HK-2 (cell line): Measurements from ENCODE around the gene FOXL1.

ENCODE experiments used
- DNase-seq: peaks from one replicate; pipeline ENCODE4 v3.0.0-alpha.2; 2018; ENCODE audit not compliant: unreplicated experiment

Gene FOXL1

DNA sequence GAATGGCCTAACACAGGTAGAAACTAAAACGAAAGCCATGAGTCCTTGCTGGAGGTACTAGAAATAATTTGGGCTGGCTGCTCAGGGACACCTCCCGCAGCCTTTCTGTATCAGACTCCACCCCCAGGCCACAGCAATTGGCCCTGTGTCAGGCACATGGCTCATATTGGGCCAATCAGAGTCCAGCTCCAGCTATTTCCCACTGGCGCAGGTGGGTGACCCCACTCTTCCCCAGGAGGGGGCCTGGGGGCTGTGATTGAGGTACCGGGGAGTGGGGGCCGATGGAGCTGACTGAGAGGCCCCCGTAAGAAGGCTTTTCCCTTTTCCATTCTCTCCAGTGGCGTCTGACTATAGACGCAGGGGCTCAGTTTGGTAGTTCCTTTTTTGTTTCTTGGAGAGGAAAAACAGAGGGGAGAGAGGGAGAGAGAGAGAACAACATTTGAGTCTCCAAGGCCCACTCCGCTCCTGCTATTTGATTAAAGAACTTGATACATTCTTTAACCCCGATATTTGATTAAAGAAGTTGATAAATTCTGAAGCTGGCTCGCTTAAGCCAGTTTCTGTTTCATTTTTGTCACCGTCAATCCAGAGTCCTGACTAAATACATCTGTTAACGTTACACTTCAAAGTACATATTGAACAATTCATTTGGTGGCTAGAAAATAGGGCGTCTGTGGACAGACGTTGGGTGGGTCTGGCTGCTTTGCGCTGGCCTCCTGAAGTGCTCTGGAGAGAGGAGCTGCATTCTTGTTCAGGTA is 26.3 kb downstream of the FOXL1 start:
- DNase-seq = no peak

- DNase-seq = no peak
Measured at GRCh38 chr16:86605950-86606349, 27.6 kb downstream of the FOXL1 start.

GRCh38 chr16:86608301-86608747 is 30.0 kb downstream of the FOXL1 start:
- DNase-seq = no peak

DNA sequence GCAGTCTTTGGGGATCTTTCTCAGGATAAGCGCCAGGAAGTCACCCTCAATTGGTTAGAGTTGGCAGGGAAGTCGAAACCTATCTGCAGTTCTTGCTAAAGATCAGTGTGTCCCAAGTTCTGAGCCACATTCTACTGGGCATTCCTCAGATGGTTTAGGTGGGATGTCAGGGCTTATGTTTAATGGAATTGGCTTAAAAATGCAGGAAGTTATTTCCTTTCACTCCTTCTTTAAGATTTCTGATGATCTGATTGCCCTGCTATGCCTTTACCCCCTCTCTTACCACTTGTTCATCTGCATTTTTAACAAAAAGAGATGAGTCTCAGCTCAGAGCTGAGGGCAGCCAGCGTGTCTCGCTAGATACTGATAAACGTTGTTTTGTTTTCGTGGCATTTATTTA is 30.8 kb downstream of the FOXL1 start:
- peak; percentile 34 for DNase-seq

- DNase-seq = no peak
Measured at GRCh38 chr16:86609661-86610060, 31.3 kb downstream of the FOXL1 start.

DNA sequence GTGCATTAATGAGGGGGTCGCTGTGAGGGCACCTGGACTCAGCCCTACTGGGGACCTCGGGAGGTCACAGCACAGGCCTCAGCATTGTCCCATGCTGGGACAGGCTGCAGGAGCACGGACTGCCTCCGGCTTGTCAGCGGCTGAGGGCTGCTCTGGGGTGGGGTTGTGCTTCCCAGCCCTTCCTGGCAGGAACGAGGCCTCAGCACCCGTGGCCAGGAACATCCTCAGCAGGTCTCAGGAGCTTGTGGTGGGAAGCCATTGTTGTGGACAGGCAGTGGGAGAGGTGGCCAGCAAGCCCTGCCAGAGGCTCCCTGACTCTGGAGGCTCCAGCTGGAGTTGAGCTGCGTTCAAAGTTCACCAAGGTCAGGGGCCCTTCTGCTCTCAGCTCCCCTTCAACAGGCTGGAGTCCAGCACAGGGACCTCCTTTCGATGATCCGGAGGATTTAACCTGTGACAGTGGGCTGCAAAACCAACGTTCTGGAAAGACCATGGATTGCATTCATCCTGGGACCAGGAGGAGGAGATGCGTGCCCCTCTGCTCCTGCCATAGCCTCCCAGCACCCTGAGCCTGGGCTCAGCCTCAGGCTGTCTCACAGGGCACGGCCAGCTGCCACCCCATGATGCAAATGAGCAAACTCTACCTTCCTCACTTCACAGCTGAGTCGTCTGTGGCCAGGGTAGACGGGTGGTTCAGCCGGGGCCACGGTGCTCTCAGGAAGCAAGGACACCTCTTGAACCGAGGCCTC is 32.6 kb downstream of the FOXL1 start:
- no peak for DNase-seq

GRCh38 chr16:86611525-86611855 is 33.1 kb downstream of the FOXL1 start:
- DNase-seq = no peak

DNA sequence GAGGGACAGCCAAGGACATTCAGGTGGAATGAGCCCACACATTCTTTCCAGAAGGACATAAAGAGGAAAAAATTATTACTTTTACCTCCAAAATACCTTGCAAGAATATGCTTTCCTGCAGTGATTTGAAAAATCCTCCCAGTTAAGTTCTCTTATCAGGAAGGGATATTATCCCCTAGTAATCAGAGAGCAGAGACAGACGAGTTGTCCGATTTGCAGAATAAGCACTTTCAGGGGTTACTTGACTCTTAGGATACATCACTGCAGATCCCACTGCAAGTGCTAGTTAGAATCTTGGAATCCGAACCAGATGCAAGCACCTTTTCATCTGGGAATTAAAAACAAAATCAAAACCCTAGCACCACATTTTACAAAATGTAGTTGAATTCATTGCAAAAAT is 33.6 kb downstream of the FOXL1 start:
- no peak for DNase-seq

- DNase-seq = no peak
Measured at GRCh38 chr16:86614699-86615098, 36.4 kb downstream of the FOXL1 start.

GRCh38 chr16:86616906-86617305 is 38.6 kb downstream of the FOXL1 start:
- no peak for DNase-seq

DNA sequence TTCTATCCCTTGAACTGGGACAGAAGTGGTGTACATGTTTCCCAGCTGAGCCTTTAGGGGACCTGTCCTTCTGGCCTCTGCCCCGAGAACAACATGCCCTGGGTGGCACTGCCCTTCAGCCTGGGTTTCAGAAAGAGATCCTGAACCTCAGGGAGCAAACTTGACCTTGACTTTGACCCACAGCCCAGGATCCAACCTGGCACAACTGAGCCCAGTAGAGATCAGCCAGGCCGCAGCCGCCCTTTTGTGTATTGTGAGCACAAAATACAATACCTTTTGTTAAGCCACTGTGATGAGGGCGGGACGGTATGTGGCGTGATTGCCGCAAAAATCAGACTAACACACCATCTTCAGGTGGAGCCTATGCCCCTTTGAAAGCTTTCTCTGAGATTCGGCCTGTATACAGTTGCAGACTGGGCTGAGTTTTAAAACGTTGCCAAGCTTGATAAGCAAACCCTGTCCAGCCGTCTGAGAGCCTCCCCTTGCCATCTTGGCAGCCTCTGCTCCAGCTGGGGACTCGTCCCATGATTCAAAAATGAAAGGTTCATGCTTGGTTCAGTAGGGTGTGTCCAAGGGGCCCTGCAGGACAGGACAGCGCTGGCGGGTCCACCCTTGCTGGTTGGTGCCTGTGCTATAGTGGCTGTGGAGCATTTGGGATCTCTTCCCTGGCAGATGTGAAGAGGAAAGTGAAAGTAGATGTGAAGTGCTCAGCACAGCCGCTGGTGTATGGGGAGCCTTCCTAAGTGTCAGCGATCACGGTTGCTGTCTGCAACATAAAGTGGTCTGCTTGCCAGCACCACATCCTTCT is 40.3 kb downstream of the FOXL1 start:
- DNase-seq = no peak

- no peak for DNase-seq
Measured at GRCh38 chr16:86619239-86619794, 41.0 kb downstream of the FOXL1 start.

- no peak for DNase-seq
Measured at GRCh38 chr16:86620184-86620583, 41.8 kb downstream of the FOXL1 start.

- no peak for DNase-seq
Measured at GRCh38 chr16:86621966-86622365, 43.6 kb downstream of the FOXL1 start.

DNA sequence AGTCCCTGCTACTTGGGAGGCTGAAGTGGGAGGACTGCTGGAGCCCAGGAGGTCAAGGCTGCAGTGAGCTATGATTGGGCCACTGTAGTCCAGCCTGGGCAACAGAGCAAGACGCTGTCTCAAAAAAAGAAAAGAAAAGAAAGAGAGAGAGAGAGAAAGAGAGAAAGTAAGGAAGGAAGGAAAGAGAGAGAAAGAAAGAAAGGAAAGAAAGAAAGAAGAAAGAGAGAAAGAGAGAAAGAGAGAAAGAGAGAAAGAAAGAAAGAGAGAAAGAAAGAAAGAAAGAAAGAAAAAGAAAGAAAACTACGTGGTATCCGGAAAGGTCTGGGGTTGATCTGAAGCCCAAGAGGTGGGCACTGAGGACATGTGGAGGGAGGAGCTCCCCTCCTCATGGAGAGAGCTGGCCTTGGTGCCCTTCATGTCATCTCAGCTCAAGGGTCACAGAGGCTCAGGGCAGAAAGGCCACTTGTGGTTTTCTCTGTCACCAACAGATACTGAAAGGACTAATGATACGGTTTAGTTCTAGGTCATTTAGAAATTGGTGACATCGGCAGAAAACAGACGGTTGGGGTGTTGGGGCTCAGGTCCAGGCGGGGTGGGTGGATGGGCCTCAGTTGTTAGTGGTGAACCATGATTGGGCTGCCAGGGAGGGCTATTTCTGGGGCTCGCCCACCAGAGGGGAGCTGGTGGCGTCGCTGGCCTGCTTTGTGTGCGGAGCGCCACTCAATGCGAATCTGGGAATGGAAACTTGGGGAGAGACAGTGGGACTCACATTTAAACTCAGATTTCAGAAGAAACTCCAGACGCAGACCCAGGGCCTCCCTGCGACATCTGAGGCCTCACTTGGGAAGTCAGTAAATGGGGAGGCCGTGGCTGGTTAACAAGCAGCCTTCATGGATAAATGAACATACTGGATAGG is 44.6 kb downstream of the FOXL1 start:
- no peak for DNase-seq

DNA sequence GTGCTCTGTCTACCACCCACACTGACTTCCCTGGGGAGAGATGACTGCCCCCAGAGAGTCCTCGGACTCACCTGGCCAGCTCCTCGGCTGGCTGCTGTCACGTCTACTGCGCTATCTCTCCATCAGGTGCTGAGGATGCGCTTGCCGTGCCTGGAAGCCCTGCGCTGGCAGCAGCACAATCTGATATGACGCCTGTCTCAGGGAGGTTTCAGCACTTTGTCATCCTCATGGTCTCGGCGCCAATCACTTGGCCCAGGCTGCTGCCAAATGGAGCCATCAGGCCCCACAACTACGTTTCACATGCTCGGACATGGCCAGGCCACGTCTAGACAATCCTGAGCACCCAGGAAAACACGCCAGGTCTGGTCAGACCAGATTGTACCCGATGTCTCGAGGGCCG is 46.7 kb downstream of the FOXL1 start:
- no peak for DNase-seq

- DNase-seq = no peak
Measured at GRCh38 chr16:86625821-86626220, 47.5 kb downstream of the FOXL1 start.

DNA sequence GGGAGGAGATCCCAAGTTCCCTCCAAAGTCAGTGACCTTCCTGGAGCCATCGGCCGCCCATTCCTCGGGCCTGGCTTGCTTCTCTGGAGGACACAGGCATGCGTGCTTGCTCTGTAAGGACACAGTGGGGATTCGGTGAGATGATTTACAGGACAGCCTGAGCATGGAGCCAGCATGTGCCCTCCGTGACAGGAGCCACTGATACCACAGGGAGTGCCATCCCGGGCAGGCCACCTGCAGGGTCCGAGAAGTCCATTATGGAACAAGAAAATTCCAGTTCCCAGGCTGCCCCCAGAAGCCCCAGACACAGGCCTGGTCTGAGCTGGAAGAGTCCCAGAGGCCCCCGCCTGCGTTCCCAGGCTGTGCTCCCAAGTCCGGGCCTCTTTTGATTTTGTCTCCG is 47.9 kb downstream of the FOXL1 start:
- no peak for DNase-seq

DNA sequence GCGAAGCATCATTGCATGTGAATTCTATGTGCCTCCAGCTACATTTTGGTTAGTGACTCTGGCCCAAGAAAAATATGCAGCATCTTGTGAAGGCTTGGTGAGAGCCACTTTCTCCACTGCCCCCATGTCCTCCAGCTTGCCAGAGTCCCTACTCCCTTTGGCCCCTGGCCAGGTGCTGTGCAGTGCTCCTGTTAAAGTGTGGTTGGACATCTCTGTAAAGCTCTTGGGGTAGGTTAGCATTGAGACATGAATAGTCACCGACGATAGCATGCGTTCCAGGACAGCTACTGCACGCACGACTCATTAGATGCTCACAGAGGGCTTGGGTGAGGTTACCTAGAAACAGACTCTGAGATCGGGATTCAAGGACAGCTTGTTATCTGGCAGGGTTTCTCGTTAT is 48.6 kb downstream of the FOXL1 start:
- DNase-seq = no peak

DNA sequence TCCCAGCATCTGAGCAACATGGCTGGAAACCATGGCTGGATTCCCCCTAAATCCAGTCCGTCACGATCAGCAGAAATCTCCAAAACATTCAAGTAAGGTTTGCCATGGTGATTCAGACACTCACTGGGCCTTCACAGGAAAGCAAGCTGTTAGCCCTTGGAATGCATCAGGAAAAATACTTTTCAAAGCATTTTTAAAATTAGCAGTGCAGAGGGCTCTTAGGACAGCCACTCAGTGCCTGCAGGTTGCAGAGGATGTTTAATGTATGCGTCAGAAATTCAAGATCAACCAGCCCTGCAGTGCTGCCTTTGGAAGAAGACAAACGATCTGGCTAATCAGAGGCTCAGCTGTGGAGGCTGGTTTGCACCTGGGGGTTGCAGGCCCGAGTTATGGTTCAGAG is 50.3 kb downstream of the FOXL1 start:
- no peak for DNase-seq

GRCh38 chr16:86630471-86630870 is 52.1 kb downstream of the FOXL1 start:
- DNase-seq = no peak
